Mesendoderm (in vitro differentiated cells): ENCODE data around the gene BTD.
"Not testable (repeated sequence)": the region's sequence is repeated elsewhere in the genome, so short reads cannot be mapped to it uniquely, and the experiment has no call there.

Source experiments
- DNase-seq: peaks from one replicate; pipeline ENCODE4 v3.0.0; 2013
- H2AK5ac ChIP-seq: 2 replicates; pipeline ENCODE4 v1.6.1; 2013; ENCODE audit warnings: low read length, inconsistent platforms
- H2BK120ac ChIP-seq: 2 replicates; pipeline ENCODE4 v1.6.1; 2013; ENCODE audit warnings: low read depth, mild to moderate bottlenecking, low read length, moderate library complexity, mixed read lengths
- H2BK15ac ChIP-seq: replicated peaks from 2 replicates; pipeline ENCODE4 v1.6.1; 2013; ENCODE audit warnings: low read depth, mild to moderate bottlenecking, moderate library complexity
- H2BK5ac ChIP-seq: 2 replicates; pipeline ENCODE4 v1.6.1; 2013; ENCODE audit warnings: low read length, inconsistent platforms
- H3K18ac ChIP-seq: 2 replicates; pipeline ENCODE4 v1.6.1; 2013; ENCODE audit warnings: mild to moderate bottlenecking, low read length, mixed read lengths
- H3K23ac ChIP-seq: one replicate; pipeline ENCODE4 v1.6.1; 2013; ENCODE audit warnings: low read length
- H3K27ac ChIP-seq: 2 replicates; pipeline ENCODE4 v1.5.1; 2013; ENCODE audit warnings: low read depth, mild to moderate bottlenecking, inconsistent platforms, low read length, moderate library complexity
- H3K27me3 ChIP-seq: 2 replicates; pipeline ENCODE4 v1.6.1; 2013; ENCODE audit warnings: low read length, control low read depth, mild to moderate bottlenecking, inconsistent platforms; ENCODE audit not compliant: insufficient read depth, poor library complexity
- H3K36me3 ChIP-seq: 2 replicates; pipeline ENCODE4 v1.6.1; 2013; ENCODE audit warnings: low read length, inconsistent platforms; ENCODE audit not compliant: control insufficient read depth, insufficient read depth
- H3K4ac ChIP-seq: one replicate; pipeline ENCODE4 v1.6.1; 2013; ENCODE audit warnings: low read depth, mild to moderate bottlenecking, low read length, moderate library complexity
- H3K4me1 ChIP-seq: 2 replicates; pipeline ENCODE4 v1.6.1; 2013; ENCODE audit warnings: low read depth, low read length, inconsistent platforms; ENCODE audit not compliant: control insufficient read depth
- H3K4me2 ChIP-seq: 2 replicates; pipeline ENCODE4 v1.6.1; 2013; ENCODE audit warnings: low read length
- H3K4me3 ChIP-seq: 2 replicates; pipeline ENCODE4 v1.5.1; 2013; ENCODE audit warnings: mild to moderate bottlenecking, low read length
- H3K56ac ChIP-seq: one replicate; pipeline ENCODE4 v1.6.1; 2013; ENCODE audit warnings: low read length
- H3K79me1 ChIP-seq: 2 replicates; pipeline ENCODE4 v1.6.1; 2013; ENCODE audit warnings: low read length, inconsistent platforms
- H3K79me2 ChIP-seq: 2 replicates; pipeline ENCODE4 v1.6.1; 2013; ENCODE audit warnings: mild to moderate bottlenecking, low read length; ENCODE audit not compliant: control insufficient read depth, insufficient read depth
- H3K9ac ChIP-seq: 2 replicates; pipeline ENCODE4 v1.6.1; 2013; ENCODE audit warnings: low read length, inconsistent platforms
- H4K5ac ChIP-seq: one replicate; pipeline ENCODE4 v1.6.1; 2013; ENCODE audit warnings: low read length
- H4K8ac ChIP-seq: one replicate; pipeline ENCODE4 v1.6.1; 2013; ENCODE audit warnings: low read depth, mild to moderate bottlenecking, control low read depth, low read length, moderate library complexity
- WGBS: extraction: QIAGEN DNeasy Blood & Tissue Kit; methylation state at CpG from one replicate; pipeline ENCODE4 v1.1.7; 2013; ENCODE audit warnings: low lambda C conversion rate, missing lambda C conversion rate; ENCODE audit not compliant: insufficient coverage; ENCODE audit errors: extremely low coverage; 5-methylcytosine and 5-hydroxymethylcytosine counted together

Gene BTD

GRCh38 chr3:15616053-15616452 lies 14.5 kb downstream of the BTD start:
- Histone ChIP-seq H3K4me2 (no peak overlapping the region), H3K79me2 (no peaks in the 10 kb centered on the region), H3K4ac (no peak overlapping the region), H2BK15ac (no peak overlapping the region), H3K4me3 (no peak overlapping the region), H3K27ac (no peak overlapping the region), H3K56ac (no peak overlapping the region), H3K36me3 (no peaks in the 10 kb centered on the region), H4K5ac (no peak overlapping the region), H2BK5ac (no peak overlapping the region), H3K9ac (no peak overlapping the region), H3K4me1 (no peaks in the 10 kb centered on the region), H3K79me1 (no peaks in the 10 kb centered on the region), H2BK120ac (no peak overlapping the region), H3K23ac (no peak overlapping the region), H2AK5ac (no peak overlapping the region), H3K27me3 (no peaks in the 10 kb centered on the region), H3K18ac (no peak overlapping the region), H4K8ac (no peak overlapping the region)
- DNase-seq = no peak
- no CpG with 5 or more reads among the region's 6 CpGs for WGBS

- H3K56ac ChIP-seq, H2BK5ac ChIP-seq, H3K9ac ChIP-seq, H3K18ac ChIP-seq, H4K8ac ChIP-seq, H3K23ac ChIP-seq, H4K5ac ChIP-seq, H3K79me2 ChIP-seq, H2BK15ac ChIP-seq, H3K4me3 ChIP-seq, H2BK120ac ChIP-seq, H3K4me2 ChIP-seq, H3K4me1 ChIP-seq, DNase-seq, H3K4ac ChIP-seq, H3K27me3 ChIP-seq, H3K27ac ChIP-seq, H3K36me3 ChIP-seq, H3K79me1 ChIP-seq, H2AK5ac ChIP-seq: not testable (repeated sequence)
- no CpG with 5 or more reads among the region's 8 CpGs for WGBS
These were observed 18.3 kb downstream of the BTD start for GRCh38 chr3:15619659-15620464.

- no peak overlapping the region for H4K5ac ChIP-seq
- no peaks in the 10 kb centered on the region for H3K79me2 ChIP-seq
- no peak overlapping the region for H4K8ac ChIP-seq
- no peak overlapping the region for H2BK5ac ChIP-seq
- H3K27me3 ChIP-seq = no peaks in the 10 kb centered on the region
- H3K4me2 ChIP-seq = no peak overlapping the region
- H2AK5ac ChIP-seq = no peak overlapping the region
- no peak overlapping the region for H2BK120ac ChIP-seq
- WGBS = no CpG with 5 or more reads among the region's 4 CpGs
- H3K9ac ChIP-seq = no peak overlapping the region
- H3K56ac ChIP-seq = no peak overlapping the region
- no peak overlapping the region for H2BK15ac ChIP-seq
- H3K18ac ChIP-seq = no peak overlapping the region
- no peak overlapping the region for H3K4ac ChIP-seq
- no peak overlapping the region for H3K27ac ChIP-seq
- H3K4me1 ChIP-seq = no peaks in the 10 kb centered on the region
- H3K4me3 ChIP-seq = no peak overlapping the region
- no peaks in the 10 kb centered on the region for H3K36me3 ChIP-seq
- H3K79me1 ChIP-seq = no peaks in the 10 kb centered on the region
- no peak for DNase-seq
- no peak overlapping the region for H3K23ac ChIP-seq
These were observed 22.2 kb downstream of the BTD start for GRCh38 chr3:15623535-15624440.

- H3K23ac ChIP-seq = no peak overlapping the region
- H3K4ac ChIP-seq = no peak overlapping the region
- no peaks in the 10 kb centered on the region for H3K79me1 ChIP-seq
- no peak overlapping the region for H2BK120ac ChIP-seq
- H3K79me2 ChIP-seq = no peaks in the 10 kb centered on the region
- no peak overlapping the region for H2AK5ac ChIP-seq
- no peak overlapping the region for H3K56ac ChIP-seq
- no peak overlapping the region for H3K4me3 ChIP-seq
- H4K8ac ChIP-seq = no peak overlapping the region
- H3K4me2 ChIP-seq = no peak overlapping the region
- no peak overlapping the region for H3K18ac ChIP-seq
- H2BK5ac ChIP-seq = no peak overlapping the region
- no peak overlapping the region for H2BK15ac ChIP-seq
- peak; percentile 74 for DNase-seq
- no peak overlapping the region for H4K5ac ChIP-seq
- H3K36me3 ChIP-seq = no peaks in the 10 kb centered on the region
- no peaks in the 10 kb centered on the region for H3K27me3 ChIP-seq
- H3K9ac ChIP-seq = no peak overlapping the region
- H3K27ac ChIP-seq = no peak overlapping the region
- no peaks in the 10 kb centered on the region for H3K4me1 ChIP-seq
These were observed 27.4 kb downstream of the BTD start for GRCh38 chr3:15628967-15629366.

GRCh38 chr3:15629860-15630597 lies 28.5 kb downstream of the BTD start:
- no peak overlapping the region for H3K9ac ChIP-seq
- no peaks in the 10 kb centered on the region for H3K4me1 ChIP-seq
- H2AK5ac ChIP-seq = no peak overlapping the region
- H4K5ac ChIP-seq = no peak overlapping the region
- H2BK15ac ChIP-seq = no peak overlapping the region
- no peaks in the 10 kb centered on the region for H3K27me3 ChIP-seq
- no peaks in the 10 kb centered on the region for H3K36me3 ChIP-seq
- no peak overlapping the region for H2BK120ac ChIP-seq
- H3K79me1 ChIP-seq = no peaks in the 10 kb centered on the region
- WGBS = no CpG with 5 or more reads among the region's 10 CpGs
- no peak overlapping the region for H3K18ac ChIP-seq
- H3K4me2 ChIP-seq = no peak overlapping the region
- no peak overlapping the region for H3K4ac ChIP-seq
- H4K8ac ChIP-seq = no peak overlapping the region
- peak; percentile 89 for DNase-seq
- no peak overlapping the region for H3K4me3 ChIP-seq
- no peak overlapping the region for H3K56ac ChIP-seq
- H3K79me2 ChIP-seq = no peaks in the 10 kb centered on the region
- H3K27ac ChIP-seq = no peak overlapping the region
- H2BK5ac ChIP-seq = no peak overlapping the region
- no peak overlapping the region for H3K23ac ChIP-seq
